GM21526 (cell line): ENCODE measurements around the gene LRRC75A.

Experiments used
- ATAC-seq: cut with Tn5 transposase; IDR thresholded peaks from one replicate; pipeline ENCODE4 v1.9.1; 2021; ENCODE audit warnings: moderate library complexity; ENCODE audit not compliant: unreplicated experiment, low FRiP score

The LRRC75A gene

DNA sequence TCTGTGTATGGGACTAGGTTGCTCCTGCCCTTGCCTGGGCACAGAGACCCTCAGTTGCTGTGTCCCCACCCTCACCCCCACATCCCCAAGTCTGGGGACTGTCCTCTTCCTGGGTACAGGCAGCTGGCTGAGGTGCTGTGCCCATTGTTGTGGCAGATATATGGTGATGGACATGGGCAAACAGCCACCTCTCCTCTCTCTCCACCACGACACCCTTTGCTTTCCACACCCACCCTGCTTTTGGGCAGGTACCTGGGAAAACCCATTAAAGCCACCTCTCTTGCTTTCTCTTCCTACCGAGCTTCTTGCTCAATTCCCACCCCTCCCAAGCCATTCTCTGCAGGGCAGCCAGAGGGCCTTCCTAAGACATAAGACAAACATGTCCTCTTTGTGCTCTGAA lies 54.9 kb downstream of the LRRC75A start:
- ATAC-seq = no peak

DNA sequence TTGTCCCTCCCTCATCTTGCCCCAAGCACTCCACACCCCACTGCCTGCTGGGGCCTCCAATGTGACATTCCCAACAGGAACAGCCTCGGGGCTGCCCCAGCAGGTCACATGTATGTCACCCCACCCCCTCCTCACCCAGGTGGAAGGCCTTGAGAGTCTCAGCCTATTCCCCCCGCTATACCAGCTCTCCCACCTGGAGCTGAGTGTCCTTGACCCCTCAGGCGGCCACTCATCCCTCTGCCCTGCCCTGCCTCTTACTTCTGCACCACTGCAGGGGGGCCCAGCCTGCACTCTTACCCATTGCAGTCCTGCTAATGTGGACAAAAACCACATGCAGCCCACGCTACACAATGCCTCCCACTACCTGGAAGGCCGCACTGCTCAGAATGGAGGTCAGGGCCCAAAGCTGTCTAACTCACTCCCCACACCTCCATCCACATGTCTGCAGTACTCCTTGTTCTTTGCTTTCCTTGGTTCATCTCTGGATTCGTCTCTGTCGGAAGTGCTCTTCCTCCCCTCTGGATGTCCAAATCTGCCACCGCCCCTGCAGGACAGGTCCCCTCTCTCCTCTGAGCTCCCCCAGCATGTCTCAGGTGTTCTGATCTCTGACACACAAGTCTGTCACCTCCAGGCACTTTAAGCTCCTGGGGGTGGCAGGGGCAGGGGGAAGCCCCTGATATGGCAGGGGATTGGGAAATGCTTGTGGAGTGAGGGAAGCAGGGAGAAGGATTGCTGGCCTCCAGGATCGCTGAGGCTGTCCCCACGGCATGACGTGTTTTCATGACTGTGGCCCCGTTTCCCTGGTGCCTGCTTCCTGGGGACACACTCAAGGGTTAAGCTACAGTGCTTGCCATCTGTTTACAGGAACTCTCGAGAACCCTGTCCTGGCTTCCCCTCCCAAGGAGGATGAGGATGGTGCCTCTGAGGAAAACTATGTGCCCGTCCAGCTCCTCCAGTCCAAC lies 55.8 kb downstream of the LRRC75A start:
- ATAC-seq = no peak

DNA sequence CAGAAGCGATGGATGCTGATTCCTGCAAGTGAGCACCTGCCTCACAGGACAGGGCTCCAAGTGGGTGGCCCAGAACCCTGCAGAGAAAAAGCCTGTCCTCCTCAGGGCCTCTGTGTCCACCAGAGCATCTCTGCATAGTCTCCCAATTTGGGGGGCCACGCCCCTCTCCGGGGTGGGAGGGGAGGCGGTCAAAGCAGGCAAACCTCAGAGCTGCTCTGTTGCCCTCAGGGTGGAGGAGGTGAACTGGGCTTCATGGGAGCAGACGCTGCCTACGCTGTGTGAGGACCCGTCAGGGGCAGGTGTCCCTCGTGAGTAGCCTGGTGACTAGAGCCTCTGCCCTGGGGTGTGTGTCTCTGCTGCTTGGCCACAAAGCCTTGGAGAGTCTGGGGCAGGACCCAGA lies 57.3 kb downstream of the LRRC75A start:
- ATAC-seq = no peak

DNA sequence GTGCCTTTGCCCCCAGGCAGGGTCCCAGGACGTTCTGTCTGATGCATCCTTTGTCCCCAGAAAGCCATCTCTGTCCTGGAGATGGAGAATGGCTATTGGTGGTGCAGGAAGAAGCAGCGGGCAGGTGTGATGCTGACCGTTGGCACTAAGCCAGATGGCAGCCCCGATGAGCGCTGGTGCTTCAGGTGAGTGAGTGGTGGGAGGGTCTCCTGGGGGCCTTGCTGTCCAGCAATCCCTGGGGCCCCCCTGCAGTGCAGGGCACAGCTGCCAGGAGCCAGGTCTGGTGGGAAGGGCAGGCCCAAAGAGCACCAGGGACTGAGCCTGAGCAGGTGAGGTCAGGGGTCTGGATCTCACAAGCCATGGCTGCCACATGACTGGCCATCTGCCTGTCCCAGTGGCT lies 58.5 kb downstream of the LRRC75A start:
- ATAC-seq = no peak

DNA sequence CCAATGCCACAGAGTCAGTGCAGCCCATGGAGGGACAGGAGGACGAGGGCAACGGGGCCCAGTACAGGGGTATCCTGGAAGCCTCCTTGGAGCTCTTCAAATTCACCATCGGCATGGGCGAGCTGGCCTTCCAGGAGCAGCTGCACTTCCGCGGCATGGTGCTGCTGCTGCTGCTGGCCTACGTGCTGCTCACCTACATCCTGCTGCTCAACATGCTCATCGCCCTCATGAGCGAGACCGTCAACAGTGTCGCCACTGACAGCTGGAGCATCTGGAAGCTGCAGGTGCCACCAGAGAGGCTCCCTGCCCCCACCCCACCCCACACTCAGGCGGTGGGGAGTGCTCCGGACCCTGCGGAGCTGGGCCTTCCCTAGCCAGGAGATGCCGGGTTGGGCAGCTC lies 60.0 kb downstream of the LRRC75A start:
- no peak for ATAC-seq

DNA sequence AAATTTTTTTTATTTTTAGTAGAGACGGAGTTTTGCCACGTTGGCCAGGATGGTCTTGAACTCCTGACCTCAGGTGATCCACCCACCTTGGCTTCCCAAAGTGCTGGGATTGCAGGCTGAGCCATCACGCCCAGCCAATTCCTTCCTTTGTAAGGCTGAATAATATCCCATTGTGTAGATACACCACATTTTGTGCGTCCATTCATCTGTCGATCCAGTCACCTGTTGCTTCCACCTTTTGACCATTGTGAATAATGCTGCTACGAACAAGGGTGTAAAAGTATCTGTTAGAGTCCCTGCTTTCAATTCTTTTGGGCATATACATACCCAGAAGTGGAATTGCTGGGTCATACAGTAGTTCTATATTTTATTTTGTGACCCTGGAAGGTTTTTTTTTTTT lies 61.3 kb downstream of the LRRC75A start:
- ATAC-seq = no peak

DNA sequence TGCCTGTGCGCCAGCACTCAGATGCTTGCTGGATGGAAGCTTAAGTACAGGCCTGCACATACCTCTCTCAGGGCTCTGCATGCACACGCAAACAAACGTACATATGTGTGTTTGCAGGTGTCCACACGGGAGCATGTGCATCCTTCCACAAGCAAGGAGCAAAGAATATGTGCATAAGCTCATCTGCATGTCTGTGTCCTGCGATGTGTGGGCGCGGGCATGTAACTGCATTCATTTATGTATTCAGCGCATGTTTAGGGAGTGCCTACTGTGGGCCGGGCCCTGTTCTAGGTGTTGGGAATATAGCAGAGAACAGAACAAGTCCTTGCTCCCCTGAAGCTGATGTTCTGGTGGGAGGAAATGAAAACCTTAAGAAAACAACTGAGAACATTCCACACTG lies 62.9 kb downstream of the LRRC75A start:
- no peak for ATAC-seq

DNA sequence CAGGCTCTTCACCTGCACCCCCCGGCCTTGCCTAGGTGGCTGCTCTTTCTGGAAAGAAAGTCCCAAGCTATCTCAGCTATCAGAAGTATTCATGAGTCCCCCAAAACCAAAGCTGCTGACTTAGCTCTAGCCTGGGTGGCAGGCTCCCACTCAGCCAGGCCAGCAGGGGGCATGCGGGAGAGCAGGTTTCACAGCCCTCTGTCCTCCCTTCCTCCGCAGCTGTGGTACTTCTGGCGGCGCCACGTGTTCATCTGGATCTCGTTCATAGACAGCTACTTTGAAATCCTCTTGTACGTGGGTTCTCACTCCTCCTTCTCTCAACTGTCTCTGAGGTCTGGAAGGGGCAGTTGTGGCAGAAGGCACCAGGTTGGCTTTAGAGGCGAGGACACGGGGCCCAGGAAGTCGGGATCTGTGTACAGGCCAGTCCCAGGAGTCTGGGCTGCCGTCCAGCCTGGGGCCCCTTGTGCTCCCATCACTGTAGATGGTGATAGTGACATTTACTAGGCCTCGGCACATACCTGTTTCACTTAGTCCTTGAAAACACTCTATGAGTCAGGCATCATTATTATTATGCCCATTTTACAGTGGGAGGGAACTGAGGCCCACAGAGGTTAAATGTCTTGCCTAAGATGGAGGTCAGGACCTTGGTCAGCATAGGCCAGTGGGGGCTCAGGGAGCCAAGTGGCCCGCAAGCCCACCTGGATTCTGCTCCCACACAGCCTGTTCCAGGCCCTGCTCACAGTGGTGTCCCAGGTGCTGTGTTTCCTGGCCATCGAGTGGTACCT lies 63.7 kb downstream of the LRRC75A start:
- ATAC-seq = no peak

DNA sequence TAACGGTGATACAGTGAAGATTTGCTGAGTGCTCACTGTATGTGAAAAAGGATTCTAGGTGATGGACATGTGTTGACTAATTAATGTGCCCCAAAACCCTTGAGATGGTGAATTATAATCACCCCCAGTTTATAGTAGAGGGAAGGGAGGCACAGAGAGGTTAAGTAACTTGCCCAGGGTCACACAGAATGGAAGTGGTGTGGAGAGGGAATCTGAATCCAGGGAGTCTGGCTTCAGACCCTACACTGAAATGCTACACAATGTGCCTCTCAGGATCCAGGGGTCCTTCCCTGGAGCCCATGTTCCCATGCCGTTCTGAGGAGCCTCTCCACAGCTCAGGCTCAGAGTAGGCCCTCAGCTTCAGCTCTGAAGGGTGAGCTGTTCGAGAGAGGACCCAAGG lies 65.0 kb downstream of the LRRC75A start:
- no peak for ATAC-seq

DNA sequence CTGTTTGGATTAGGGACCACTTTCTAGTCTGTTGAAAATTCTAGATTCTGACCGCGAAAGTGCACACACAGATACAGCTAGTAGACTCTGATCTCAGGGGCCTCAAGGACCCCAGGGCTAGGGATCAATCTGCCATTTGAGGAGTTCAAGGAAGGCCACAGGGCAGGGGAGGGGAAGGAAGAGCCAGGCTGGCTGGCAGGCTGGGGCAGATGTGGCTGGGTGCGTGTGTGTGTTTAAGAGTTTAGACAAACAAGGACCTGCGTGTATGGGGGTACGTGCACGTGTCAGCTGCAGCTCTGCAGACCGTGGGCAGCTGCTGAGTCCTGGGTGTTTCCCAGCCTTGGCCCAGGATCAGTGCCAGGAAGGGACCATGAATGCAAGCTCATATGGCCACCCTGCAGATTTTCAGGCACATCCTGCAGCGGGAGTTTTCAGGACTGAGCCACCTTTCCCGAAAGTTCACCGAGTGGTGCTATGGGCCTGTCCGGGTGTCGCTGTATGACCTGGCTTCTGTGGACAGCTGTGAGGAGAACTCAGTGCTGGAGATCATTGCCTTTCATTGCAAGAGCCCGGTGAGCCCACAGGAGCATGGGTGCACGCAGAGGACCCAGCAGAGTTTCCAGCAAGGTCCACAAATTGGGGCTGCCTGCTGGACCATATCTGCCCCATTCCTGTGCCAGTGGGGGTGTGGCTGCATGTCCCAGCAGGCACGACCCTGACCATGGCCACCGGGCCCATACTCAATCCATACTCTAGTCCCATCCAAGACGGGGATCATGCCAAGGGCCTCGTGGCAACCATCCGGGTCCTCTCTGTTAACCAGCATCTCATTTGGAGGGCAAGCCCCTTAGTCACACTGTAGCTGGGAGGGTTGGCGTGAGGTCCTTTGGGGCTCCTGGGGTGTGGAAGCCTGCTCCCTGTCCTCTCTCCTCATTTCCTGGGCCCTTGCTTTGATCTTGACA lies 66.0 kb downstream of the LRRC75A start:
- no peak for ATAC-seq

DNA sequence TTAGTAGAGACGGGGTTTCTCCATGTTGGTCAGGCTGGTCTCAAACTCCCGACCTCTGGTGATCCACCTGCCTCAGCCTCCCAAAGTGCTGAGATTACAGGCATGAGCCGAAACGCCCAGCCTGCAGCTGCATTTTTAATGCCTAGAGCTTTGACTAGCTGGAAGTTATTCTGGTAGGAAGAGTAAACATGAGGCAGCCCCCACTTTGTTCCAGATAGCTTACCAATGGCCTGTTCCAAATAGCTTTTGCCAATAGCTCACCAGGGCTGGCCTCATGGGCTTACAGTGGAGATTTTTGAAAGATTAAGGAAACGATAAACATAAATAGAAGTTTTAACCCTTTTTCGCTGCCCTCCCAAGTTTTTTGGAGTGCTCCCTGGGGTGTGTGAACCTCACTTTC lies 66.8 kb downstream of the LRRC75A start:
- no peak for ATAC-seq

DNA sequence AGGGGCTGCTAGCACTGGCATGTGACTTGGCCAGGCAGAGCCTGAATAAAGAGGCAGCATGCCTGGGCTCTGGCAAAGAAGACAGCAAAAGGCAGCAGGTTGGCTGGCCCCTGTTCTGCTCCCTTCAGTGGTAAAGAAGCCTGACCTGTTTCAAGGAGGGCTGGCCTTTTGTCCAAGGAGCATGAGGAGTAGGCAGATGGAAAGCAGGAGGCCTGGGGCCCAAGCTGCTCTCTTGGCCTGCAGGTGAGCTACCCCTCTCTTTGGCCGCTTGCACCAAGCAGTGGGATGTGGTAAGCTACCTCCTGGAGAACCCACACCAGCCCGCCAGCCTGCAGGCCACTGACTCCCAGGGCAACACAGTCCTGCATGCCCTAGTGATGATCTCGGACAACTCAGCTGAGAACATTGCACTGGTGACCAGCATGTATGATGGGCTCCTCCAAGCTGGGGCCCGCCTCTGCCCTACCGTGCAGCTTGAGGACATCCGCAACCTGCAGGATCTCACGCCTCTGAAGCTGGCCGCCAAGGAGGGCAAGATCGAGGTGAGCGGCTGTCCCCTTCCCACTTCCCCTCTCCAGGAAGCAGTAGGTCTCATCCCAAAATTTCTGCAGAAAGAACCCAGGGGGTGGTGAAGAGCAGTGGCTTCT lies 68.6 kb downstream of the LRRC75A start:
- no peak for ATAC-seq

DNA sequence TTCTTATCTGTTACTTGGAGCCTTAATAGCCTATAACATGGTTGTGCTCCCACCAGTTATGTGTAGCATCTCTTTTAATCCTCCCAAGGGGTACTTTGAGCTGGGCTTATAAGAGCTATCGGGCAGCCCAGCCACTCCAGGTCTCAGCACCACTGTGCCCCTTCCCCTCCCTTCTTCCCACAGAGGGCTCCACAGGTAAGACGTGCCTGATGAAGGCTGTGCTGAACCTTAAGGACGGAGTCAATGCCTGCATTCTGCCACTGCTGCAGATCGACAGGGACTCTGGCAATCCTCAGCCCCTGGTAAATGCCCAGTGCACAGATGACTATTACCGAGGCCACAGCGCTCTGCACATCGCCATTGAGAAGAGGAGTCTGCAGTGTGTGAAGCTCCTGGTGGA lies 69.6 kb downstream of the LRRC75A start:
- no peak for ATAC-seq

DNA sequence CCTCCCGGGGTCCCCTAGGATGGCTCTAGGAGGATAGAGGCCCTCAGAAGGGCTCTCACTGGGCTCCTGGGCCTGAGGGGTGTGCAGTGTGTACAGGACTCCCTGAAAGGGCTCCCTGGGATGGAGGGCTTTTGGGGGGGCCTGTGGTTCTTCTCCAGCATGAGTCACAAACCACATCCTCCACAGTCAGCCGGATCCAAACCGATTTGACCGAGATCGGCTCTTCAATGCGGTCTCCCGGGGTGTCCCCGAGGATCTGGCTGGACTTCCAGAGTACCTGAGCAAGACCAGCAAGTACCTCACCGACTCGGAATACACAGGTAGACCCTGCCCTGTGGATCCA lies 72.1 kb downstream of the LRRC75A start:
- ATAC-seq = no peak

DNA sequence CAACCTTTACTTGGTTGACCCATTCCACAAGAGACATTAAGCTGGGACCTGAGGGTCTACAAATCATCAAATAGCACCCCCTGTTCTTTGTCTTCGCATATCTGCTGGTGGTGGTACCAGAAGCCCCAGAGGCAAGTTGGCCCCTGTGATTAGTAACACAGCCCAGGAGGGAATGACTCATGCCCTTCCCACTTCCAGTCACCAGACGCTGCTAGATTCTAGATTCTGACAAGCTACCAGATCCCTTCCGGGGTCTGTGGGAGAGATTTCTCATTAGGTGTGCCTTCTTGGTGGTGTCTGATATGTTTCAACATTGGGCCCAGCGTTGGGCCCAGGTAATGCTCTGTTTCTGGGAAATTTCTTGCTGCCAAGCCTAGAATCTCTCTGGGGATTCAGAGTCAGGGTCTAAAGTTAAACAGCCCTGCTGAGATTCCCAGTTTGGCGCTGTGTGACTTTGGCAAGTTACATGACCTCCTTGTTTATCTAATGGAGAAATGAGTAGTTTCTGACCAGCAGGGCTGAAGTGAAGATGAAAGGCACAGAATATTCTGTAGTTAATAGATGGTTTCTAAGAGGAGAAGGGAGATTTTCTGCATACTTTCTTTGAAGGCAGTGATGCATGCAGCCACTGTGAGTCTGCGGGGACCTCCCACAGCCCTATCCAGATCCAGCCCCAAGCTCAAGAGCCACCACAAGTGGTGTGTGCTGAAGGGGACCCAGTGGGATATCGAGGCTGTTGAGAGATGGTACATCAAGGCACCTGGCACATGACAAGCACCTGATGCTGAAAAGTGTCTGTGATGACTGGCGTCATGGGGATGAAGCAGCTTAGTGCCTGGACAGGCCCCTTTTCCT lies 72.7 kb downstream of the LRRC75A start:
- no peak for ATAC-seq

DNA sequence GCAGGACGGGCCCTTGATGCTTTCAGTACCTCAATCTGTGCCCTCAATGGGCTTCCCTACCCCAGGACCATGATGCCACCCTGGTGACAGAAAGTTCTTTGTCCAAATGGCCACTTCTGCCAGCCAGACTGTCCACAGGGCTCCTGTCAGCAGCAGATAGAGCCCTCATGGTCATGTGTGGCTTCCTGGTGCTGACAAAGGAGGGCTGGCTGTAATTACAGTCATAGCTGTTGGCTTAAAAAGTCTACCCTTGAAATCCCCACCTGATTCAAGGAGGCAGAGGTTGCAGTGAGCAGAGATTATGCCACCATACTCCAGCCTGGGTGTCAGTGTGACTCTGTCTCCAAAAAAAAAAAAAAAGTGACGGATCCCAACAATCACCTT lies 73.3 kb downstream of the LRRC75A start:
- no peak for ATAC-seq

DNA sequence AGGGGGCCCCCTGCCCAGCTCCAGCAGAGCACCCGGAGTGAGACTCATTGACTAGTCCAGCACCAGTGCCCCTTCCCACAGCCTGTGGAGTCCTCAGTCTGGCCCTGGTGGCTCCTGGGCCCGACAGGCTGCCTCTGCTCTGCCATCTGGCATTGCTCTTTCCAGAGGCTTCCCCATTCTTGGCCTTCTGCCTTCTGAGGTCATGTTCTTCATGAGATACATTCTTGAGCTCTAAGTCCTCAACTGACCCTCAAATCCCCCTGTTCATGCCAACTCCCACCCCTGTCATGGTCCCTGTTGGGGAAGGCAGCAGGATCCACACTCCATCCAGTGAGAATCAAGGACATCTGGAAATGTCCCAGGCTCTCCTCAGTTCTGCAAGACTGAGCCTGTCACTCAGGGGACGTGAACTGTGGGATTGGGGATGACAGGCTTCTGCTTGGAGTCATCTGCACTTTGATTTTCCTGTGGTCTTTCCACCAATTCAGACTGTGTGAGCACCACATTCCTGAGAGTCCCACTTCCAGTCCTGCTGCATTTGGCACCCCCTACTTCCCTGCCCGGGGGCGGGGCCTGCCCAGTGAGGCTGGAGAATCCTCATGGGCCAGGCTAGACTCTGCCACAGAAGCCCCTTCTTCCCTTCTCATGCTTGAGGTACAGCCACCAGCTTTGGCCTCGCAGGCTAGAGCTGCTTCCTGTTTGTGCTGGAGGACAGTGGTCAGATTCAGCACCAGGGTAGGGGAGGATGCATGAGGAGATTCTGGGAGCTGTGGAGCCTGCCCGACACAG lies 73.9 kb downstream of the LRRC75A start:
- ATAC-seq = no peak

DNA sequence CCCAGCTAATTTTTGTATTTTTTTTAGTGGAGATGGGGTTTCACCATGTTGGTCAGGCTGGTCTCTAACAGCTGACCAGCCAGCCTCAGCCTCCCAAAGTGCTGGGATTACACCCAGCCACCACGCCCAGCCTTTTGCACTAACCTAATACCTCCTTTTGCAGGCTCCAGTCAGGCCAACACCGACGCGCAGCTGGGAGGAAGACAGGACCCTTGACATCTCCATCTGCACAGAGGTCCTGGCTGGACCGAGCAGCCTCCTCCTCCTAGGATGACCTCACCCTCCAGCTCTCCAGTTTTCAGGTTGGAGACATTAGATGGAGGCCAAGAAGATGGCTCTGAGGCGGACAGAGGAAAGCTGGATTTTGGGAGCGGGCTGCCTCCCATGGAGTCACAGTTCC lies 74.6 kb downstream of the LRRC75A start:
- ATAC-seq = no peak
